HL-60 (cell line): ENCODE results near the gene CACNA1S.

Experiments
- DNase-seq, 2 experiments: peaks; one replicate each; pipeline ENCODE4 v3.0.0-alpha.2; 2010 to 2020; ENCODE audit warnings: low read depth in 1 of 2, low spot score in 1 of 2
- H3K27ac ChIP-seq: fragments of 250-450 bp; sonication (Bioruptor Pico); replicated peaks from 2 replicates; pipeline ENCODE4 v1.5.1; 2020; ENCODE audit warnings: mild to moderate bottlenecking, moderate library complexity
- H3K27me3 ChIP-seq: fragments of 250-450 bp; sonication (Bioruptor Pico); 2 replicates; pipeline ENCODE4 v1.5.1; 2021; ENCODE audit warnings: mild to moderate bottlenecking, moderate library complexity; ENCODE audit not compliant: insufficient read depth, poor library complexity, severe bottlenecking
- H3K4me3 ChIP-seq: replicated peaks from 2 replicates; pipeline ENCODE4 v1.5.1; 2011; ENCODE audit warnings: mild to moderate bottlenecking, control low read depth, low read length; ENCODE audit not compliant: insufficient read depth
- CTCF ChIP-seq: IDR thresholded peaks from one replicate; pipeline ENCODE4 v1.5.1; 2011; ENCODE audit warnings: low read length, control low read depth, inconsistent platforms; ENCODE audit not compliant: insufficient read depth
- GABPA ChIP-seq: IDR thresholded peaks from 2 replicates; pipeline ENCODE4 v1.6.1; 2012; ENCODE audit warnings: low read depth
- POLR2AphosphoS5 ChIP-seq: IDR thresholded peaks from 2 replicates; pipeline ENCODE4 v1.6.1; 2012; ENCODE audit warnings: low read depth
- SPI1 ChIP-seq: IDR thresholded peaks from 2 replicates; pipeline ENCODE4 v1.6.1; 2012; ENCODE audit warnings: low read depth, mild to moderate bottlenecking, borderline replicate concordance
- TF ChIP-seq, protein P1 (sequence below): IDR thresholded peaks from 2 replicates; pipeline ENCODE4 v1.6.1; 2012; ENCODE audit warnings: low read depth; ENCODE audit not compliant: insufficient replicate concordance

The CACNA1S gene

DNA sequence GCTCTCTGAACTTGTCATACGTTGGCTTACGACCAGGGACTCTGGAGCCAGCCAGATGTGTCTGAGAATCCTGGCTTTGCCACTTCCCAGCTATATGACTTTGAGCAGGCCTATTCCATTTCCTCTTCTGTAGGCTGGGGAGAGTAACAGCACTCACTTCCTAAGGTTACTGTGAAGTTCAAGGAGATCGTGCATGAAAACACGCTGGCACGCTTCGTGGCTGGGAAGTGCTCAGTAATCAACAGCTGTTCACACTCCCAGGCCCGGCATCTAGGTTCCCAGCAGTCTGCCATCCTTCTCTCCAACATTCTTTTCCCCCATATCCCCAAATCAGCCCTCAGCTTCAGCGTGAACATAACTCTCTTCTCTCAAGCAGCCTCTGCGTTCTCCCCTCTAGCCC is 12.8 kb upstream of the CACNA1S start:
- no peak overlapping the region for H3K27ac ChIP-seq
- DNase-seq, result no peak
- TF ChIP-seq GABPA (no peak), POLR2AphosphoS5 (no peak), CTCF (no peak), SPI1 (no peak)
- TF ChIP-seq, protein P1, sequence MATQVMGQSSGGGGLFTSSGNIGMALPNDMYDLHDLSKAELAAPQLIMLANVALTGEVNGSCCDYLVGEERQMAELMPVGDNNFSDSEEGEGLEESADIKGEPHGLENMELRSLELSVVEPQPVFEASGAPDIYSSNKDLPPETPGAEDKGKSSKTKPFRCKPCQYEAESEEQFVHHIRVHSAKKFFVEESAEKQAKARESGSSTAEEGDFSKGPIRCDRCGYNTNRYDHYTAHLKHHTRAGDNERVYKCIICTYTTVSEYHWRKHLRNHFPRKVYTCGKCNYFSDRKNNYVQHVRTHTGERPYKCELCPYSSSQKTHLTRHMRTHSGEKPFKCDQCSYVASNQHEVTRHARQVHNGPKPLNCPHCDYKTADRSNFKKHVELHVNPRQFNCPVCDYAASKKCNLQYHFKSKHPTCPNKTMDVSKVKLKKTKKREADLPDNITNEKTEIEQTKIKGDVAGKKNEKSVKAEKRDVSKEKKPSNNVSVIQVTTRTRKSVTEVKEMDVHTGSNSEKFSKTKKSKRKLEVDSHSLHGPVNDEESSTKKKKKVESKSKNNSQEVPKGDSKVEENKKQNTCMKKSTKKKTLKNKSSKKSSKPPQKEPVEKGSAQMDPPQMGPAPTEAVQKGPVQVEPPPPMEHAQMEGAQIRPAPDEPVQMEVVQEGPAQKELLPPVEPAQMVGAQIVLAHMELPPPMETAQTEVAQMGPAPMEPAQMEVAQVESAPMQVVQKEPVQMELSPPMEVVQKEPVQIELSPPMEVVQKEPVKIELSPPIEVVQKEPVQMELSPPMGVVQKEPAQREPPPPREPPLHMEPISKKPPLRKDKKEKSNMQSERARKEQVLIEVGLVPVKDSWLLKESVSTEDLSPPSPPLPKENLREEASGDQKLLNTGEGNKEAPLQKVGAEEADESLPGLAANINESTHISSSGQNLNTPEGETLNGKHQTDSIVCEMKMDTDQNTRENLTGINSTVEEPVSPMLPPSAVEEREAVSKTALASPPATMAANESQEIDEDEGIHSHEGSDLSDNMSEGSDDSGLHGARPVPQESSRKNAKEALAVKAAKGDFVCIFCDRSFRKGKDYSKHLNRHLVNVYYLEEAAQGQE, result no peak
- no peaks in the 10 kb centered on the region for H3K27me3 ChIP-seq
- no peak overlapping the region for H3K4me3 ChIP-seq

DNA sequence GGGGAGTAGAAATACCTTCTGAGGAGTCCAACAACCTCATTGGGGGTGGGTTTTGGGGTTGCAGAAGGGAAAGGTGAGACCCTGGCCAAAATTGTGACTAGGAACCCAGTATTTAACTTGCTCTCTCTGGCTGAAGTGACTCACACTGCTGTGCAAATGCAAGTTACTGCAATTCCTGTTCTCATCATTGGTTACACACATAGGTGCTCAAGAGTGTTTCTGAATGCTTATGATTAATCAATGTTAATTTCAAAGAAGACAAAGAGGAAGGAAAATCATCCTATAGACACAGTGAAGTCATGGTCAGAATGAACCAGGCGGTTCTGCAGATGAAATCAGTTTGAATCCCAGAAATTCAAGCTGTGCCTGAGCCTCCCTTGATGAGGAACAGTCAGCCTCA is 11.6 kb upstream of the CACNA1S start:
- DNase-seq, result no peak
- Histone ChIP-seq H3K27me3 (peaks cover 2% of the 10 kb centered on the region), H3K27ac (no peak overlapping the region), H3K4me3 (no peak overlapping the region)
- TF ChIP-seq POLR2AphosphoS5, result no peak
- TF ChIP-seq SPI1, result no peak

DNA sequence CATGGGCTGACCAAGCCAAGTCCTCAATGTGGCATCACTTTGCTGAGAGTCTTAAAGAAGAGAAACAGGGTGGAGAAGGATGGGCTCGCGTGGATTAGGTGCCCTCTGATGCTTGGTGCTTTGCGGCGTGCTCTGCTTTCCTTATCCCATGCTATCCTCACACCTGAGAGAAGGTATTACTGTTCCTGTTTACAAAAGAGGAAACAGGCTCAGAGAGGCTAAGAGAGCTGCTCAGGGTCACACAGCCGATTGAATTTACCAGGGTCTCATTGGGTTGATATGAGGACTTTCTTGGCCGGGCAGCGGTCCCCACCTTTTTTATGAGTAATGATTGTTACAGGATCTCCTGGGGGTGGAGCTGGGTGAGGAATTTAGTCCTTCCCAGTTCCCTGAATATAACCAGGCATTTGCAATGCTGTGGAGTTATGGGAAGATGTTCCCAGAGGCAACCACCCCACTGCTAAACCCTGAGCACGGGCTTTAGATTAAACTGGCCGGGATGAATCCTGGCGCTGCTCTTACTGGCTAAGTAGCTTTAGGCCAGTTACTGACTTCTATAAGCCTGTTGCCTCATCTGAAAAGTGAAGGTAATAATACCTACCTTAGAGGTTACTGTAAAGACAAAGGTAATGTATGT is 10.2 kb upstream of the CACNA1S start:
- H3K4me3 ChIP-seq, result no peak overlapping the region
- no peak for DNase-seq
- no peak overlapping the region for H3K27ac ChIP-seq
- H3K27me3 ChIP-seq, result peaks cover 3% of the 10 kb centered on the region
- TF ChIP-seq CTCF, result no peak
- TF ChIP-seq GABPA, result no peak

- H3K27me3 ChIP-seq, result peaks cover 3% of the 10 kb centered on the region
- peak; percentile 28 to 48 for DNase-seq
- TF ChIP-seq, protein P1, result no peak
- TF ChIP-seq SPI1 (no peak), POLR2AphosphoS5 (no peak), CTCF (peak; percentile 78)
- no peak overlapping the region for H3K27ac ChIP-seq
- H3K4me3 ChIP-seq, result no peak overlapping the region
These were observed 7.3 kb upstream of the CACNA1S start for GRCh38 chr1:201119206-201120197.
